HPDE6-E6E7 (cell line): ENCODE results near the gene LRCH3.

Experiments
- DNase-seq: peaks from one replicate; pipeline ENCODE4 v3.0.0; 2011; ENCODE audit warnings: missing footprints; ENCODE audit errors: extremely low spot score

LRCH3 gene

GRCh38 chr3:197791113-197791891 is at the start of gene LRCH3:
Gene LRCH3, plus strand, starts transcription at chr3:197791254. Its CDS starts 25 bp downstream, at chr3:197791279.
- peak; percentile 83 for DNase-seq

- no peak for DNase-seq
Observed at GRCh38 chr3:197742787-197743186, 48.3 kb upstream of the LRCH3 start.

GRCh38 chr3:197746209-197746608 is 44.8 kb upstream of the LRCH3 start:
- DNase-seq = no peak

- DNase-seq = no peak
Observed at GRCh38 chr3:197746801-197747237, 44.2 kb upstream of the LRCH3 start.

- DNase-seq = no peak
Observed at GRCh38 chr3:197748597-197749314, 42.3 kb upstream of the LRCH3 start.

GRCh38 chr3:197749315-197749600 is 41.8 kb upstream of the LRCH3 start:
- peak; percentile 35 for DNase-seq

- peak; percentile 73 for DNase-seq
Observed at GRCh38 chr3:197749601-197750395, 41.3 kb upstream of the LRCH3 start, which contains the start of gene FYTTD1. Gene FYTTD1, plus strand, starts transcription at chr3:197749883. Its CDS starts 89 bp downstream, at chr3:197749972.

GRCh38 chr3:197750396-197750831 is 40.6 kb upstream of the LRCH3 start:
- DNase-seq = peak; percentile 42

GRCh38 chr3:197750858-197751737 is 40.0 kb upstream of the LRCH3 start:
- DNase-seq = peak; percentile 23

- no peak for DNase-seq
Observed at GRCh38 chr3:197752107-197752506, 38.9 kb upstream of the LRCH3 start.

GRCh38 chr3:197753263-197753662 is 37.8 kb upstream of the LRCH3 start:
- DNase-seq = no peak

- no peak for DNase-seq
Observed at GRCh38 chr3:197756704-197757103, 34.4 kb upstream of the LRCH3 start.

GRCh38 chr3:197758512-197758911 is 32.5 kb upstream of the LRCH3 start:
- no peak for DNase-seq

GRCh38 chr3:197761784-197762183 is 29.3 kb upstream of the LRCH3 start:
- DNase-seq = no peak

GRCh38 chr3:197775317-197775716 is 15.7 kb upstream of the LRCH3 start:
- DNase-seq = no peak

GRCh38 chr3:197782230-197782629 is 8.8 kb upstream of the LRCH3 start:
- no peak for DNase-seq

- no peak for DNase-seq
Observed at GRCh38 chr3:197784019-197784585, 7.0 kb upstream of the LRCH3 start.

- no peak for DNase-seq
Observed at GRCh38 chr3:197787412-197787811, 3.6 kb upstream of the LRCH3 start.

GRCh38 chr3:197789309-197789708 is 1.7 kb upstream of the LRCH3 start:
- no peak for DNase-seq

GRCh38 chr3:197790033-197790432 is 1.0 kb upstream of the LRCH3 start:
- no peak for DNase-seq
